Naive thymus-derived CD4-positive, alpha-beta T cell (primary cell): ENCODE data around the gene MFF. TPM values are rescaled to one million over a fixed set of nuclear protein-coding genes. Genes with fewer than 3 reads are reported as not detected.
"Not testable (repeated sequence)": the region's sequence is repeated elsewhere in the genome, so short reads cannot be mapped to it uniquely, and the experiment has no call there.

Experiments
- ATAC-seq: fragments of 150-1000 bp; cut with Tn5 transposase; 2 replicates; pipeline ENCODE4 v1.10.0; 2021; ENCODE audit warnings: mild to moderate bottlenecking, moderate library complexity
- CTCF ChIA-PET: fragments of 350-600 bp; sonication (Branson Sonifier 250); formaldehyde crosslinking; loops from one replicate; lab custom pipeline; 2021; ENCODE audit warnings: antibody characterized with exemption; lab: Charles Lee
- POLR2A ChIA-PET: fragments of 350-600 bp; sonication (Branson Sonifier 250); formaldehyde crosslinking; loops from one replicate; lab custom pipeline; 2021; ENCODE audit warnings: antibody characterized with exemption, inconsistent platforms; lab: Charles Lee
- DNase-seq, 9 donors: peaks; one replicate each; pipeline versions ENCODE4 v3.0.0 to v3.0.0-alpha.2; 2020 to 2022; ENCODE audit warnings: mixed read lengths in 1 of 9
- H3K27ac ChIP-seq: one replicate; pipeline ENCODE4 v1.7.0; 2013; ENCODE audit warnings: mild to moderate bottlenecking, low read depth, low read length, moderate library complexity
- H3K27me3 ChIP-seq, 2 donors: one replicate each; pipeline ENCODE4 v1.7.0; 2013; ENCODE audit warnings: low read length in 2 of 2, mild to moderate bottlenecking in 2 of 2, moderate library complexity in 2 of 2; ENCODE audit not compliant: control insufficient read depth in 2 of 2, insufficient read depth in 2 of 2
- H3K36me3 ChIP-seq, 3 experiments: 1 replicate in 2 of 3; 2 replicates in 1 of 3; pipeline ENCODE4 v1.7.0; 2013; ENCODE audit warnings: low read length in 3 of 3, mild to moderate bottlenecking in 3 of 3, moderate library complexity in 1 of 3; ENCODE audit not compliant: insufficient read depth in 3 of 3, control insufficient read depth in 2 of 3
- H3K4me1 ChIP-seq, 2 donors: one replicate each; pipeline ENCODE4 v1.7.0; 2013; ENCODE audit warnings: low read length in 2 of 2, mild to moderate bottlenecking in 2 of 2, moderate library complexity in 1 of 2; ENCODE audit not compliant: control insufficient read depth in 2 of 2, insufficient read depth in 2 of 2
- H3K4me3 ChIP-seq: 2 replicates; pipeline ENCODE4 v1.7.0; 2013; ENCODE audit warnings: mild to moderate bottlenecking, low read length
- H3K9me3 ChIP-seq, 3 experiments: 1 replicate in 2 of 3; 2 replicates in 1 of 3; pipeline ENCODE4 v1.7.0; 2013; ENCODE audit warnings: low read length in 3 of 3; ENCODE audit not compliant: control insufficient read depth in 2 of 3
- H3K27ac Mint-ChIP-seq, 9 donors: one replicate each; pipeline ENCODE4 v1.8.0; 2020 to 2022; ENCODE audit warnings: mixed read lengths in 9 of 9, mild to moderate bottlenecking in 8 of 9, moderate library complexity in 5 of 9, inconsistent platforms in 2 of 9
- H3K27me3 Mint-ChIP-seq, 5 donors: one replicate each; pipeline ENCODE4 v1.8.0; 2021 to 2022; ENCODE audit warnings: mixed read lengths in 5 of 5, mild to moderate bottlenecking in 1 of 5
- H3K36me3 Mint-ChIP-seq, 5 donors: one replicate each; pipeline ENCODE4 v1.8.0; 2020 to 2022; ENCODE audit warnings: mixed read lengths in 5 of 5, mild to moderate bottlenecking in 3 of 5, inconsistent platforms in 1 of 5
- H3K4me1 Mint-ChIP-seq, 7 donors: one replicate each; pipeline ENCODE4 v1.8.0; 2020 to 2022; ENCODE audit warnings: mixed read lengths in 7 of 7, mild to moderate bottlenecking in 3 of 7, inconsistent platforms in 1 of 7
- H3K4me3 Mint-ChIP-seq, 10 donors: one replicate each; pipeline ENCODE4 v1.8.0; 2020 to 2022; ENCODE audit warnings: mild to moderate bottlenecking in 10 of 10, mixed read lengths in 10 of 10, moderate library complexity in 6 of 10, inconsistent platforms in 2 of 10
- H3K9me3 Mint-ChIP-seq, 11 donors: one replicate each; pipeline ENCODE4 v1.8.0; 2020 to 2022; ENCODE audit warnings: mixed read lengths in 11 of 11, mild to moderate bottlenecking in 4 of 11, inconsistent platforms in 1 of 11, moderate library complexity in 1 of 11
- intact Hi-C, 2 donors: fragments of 100-400 bp; cut with micrococcal nuclease; formaldehyde crosslinking; loops; one replicate each; pipeline ENCODE4 v1.15.1; 2023
- polyA plus RNA-seq, 2 donors: library from polyadenylated mRNA; unstranded; fragments of 300-500 nt; fragmentation: Illumina TruSeq; gene quantifications; one replicate each; pipeline ENCODE4 v1.2.3, GENCODE V29; 2021
- total RNA-seq, 6 experiments: library from RNA in 5 of 6; stranded (reverse) in 5 of 6; gene quantifications; 1 replicate in 5 of 6; 2 replicates in 1 of 6; pipeline ENCODE4 v1.2.3 and lab custom pipeline; 2021 to 2026

MFF gene
- total and polyA plus RNA-seq, 7 experiments from 2014 or later, result 51.7 to 153 (median 63.1) TPM

GRCh38 chr2:227360351-227360750 is 35.3 kb downstream of the MFF start:
- no peaks in the 10 kb centered on the region for H3K9me3 Mint-ChIP-seq
- H3K9me3 ChIP-seq, result no peaks in the 10 kb centered on the region
- H3K4me1 Mint-ChIP-seq, result peaks cover 0 to 8% (median 0%) of the 10 kb centered on the region in 7 donors
- peaks cover 0 to 27% (median 5%) of the 10 kb centered on the region in 5 donors for H3K36me3 Mint-ChIP-seq
- no peak for ATAC-seq
- H3K36me3 ChIP-seq, result peaks cover 0 to 30% (median 5%) of the 10 kb centered on the region in 3 experiments
- H3K27me3 Mint-ChIP-seq, result no peaks in the 10 kb centered on the region
- ChIA-PET POLR2A (no interaction called here), CTCF (no interaction called here)
- intact Hi-C loops, result loop anchor here in 1 of 2 donors (5.0 kb wide), 1 partner anchor 102 kb away; no protein-coding TSS in a partner anchor
- no peak for DNase-seq
- H3K4me1 ChIP-seq, result no peaks in the 10 kb centered on the region
- H3K4me3 Mint-ChIP-seq, result no peak overlapping the region
- H3K27ac ChIP-seq, result no peak overlapping the region
- no peaks in the 10 kb centered on the region for H3K27me3 ChIP-seq
- no peak overlapping the region for H3K4me3 ChIP-seq
- no peak overlapping the region for H3K27ac Mint-ChIP-seq

- intact Hi-C loops, result loop anchor here in 1 of 2 donors (5.0 kb wide), 1 partner anchor 99 kb away; no protein-coding TSS in a partner anchor
- Histone ChIP-seq H3K27ac (no peak overlapping the region), H3K4me1 (no peaks in the 10 kb centered on the region), H3K27me3 (no peaks in the 10 kb centered on the region), H3K9me3 (no peaks in the 10 kb centered on the region), H3K36me3 (peaks cover 0 to 5% (median 0%) of the 10 kb centered on the region in 3 experiments), H3K4me3 (no peak overlapping the region)
- DNase-seq (peak in 6 of 9 donors; percentile 3 to 32 (median 15)), ATAC-seq (no peak)
- no peak overlapping the region for H3K27ac Mint-ChIP-seq
- POLR2A ChIA-PET, result no interaction called here
- H3K27me3 Mint-ChIP-seq, result no peaks in the 10 kb centered on the region
- H3K36me3 Mint-ChIP-seq, result peaks cover 0 to 9% (median 0%) of the 10 kb centered on the region in 5 donors
- no peaks in the 10 kb centered on the region for H3K9me3 Mint-ChIP-seq
- no peak overlapping the region for H3K4me3 Mint-ChIP-seq
- CTCF ChIA-PET, result no interaction called here
- H3K4me1 Mint-ChIP-seq, result peaks cover 0 to 8% (median 0%) of the 10 kb centered on the region in 7 donors
These were observed 38.7 kb downstream of the MFF start for GRCh38 chr2:227363756-227364155.

- H3K9me3 ChIP-seq, POLR2A ChIA-PET, H3K4me1 ChIP-seq, H3K27ac ChIP-seq, H3K4me1 Mint-ChIP-seq, H3K4me3 Mint-ChIP-seq, H3K9me3 Mint-ChIP-seq, ATAC-seq, H3K27ac Mint-ChIP-seq, H3K36me3 Mint-ChIP-seq, H3K27me3 Mint-ChIP-seq, CTCF ChIA-PET, H3K4me3 ChIP-seq, DNase-seq, H3K36me3 ChIP-seq, H3K27me3 ChIP-seq: not testable (repeated sequence)
- intact Hi-C loops, result loop anchor here in 1 of 2 donors (5.0 kb wide), 1 partner anchor 98 kb away; no protein-coding TSS in a partner anchor
These were observed 39.7 kb downstream of the MFF start for GRCh38 chr2:227364585-227365263.

- H3K27me3 Mint-ChIP-seq, result no peaks in the 10 kb centered on the region
- ChIA-PET CTCF (no interaction called here), POLR2A (no interaction called here)
- no peaks in the 10 kb centered on the region for H3K4me1 ChIP-seq
- H3K4me1 Mint-ChIP-seq, result peaks cover 0 to 8% (median 0%) of the 10 kb centered on the region in 7 donors
- intact Hi-C loops, result no loop called here
- no peaks in the 10 kb centered on the region for H3K36me3 ChIP-seq
- no peak for DNase-seq
- H3K27ac Mint-ChIP-seq, result no peak overlapping the region
- no peak overlapping the region for H3K4me3 Mint-ChIP-seq
- H3K4me3 ChIP-seq, result no peak overlapping the region
- H3K27me3 ChIP-seq, result no peaks in the 10 kb centered on the region
- no peak overlapping the region for H3K27ac ChIP-seq
- no peaks in the 10 kb centered on the region for H3K9me3 Mint-ChIP-seq
- H3K9me3 ChIP-seq, result no peaks in the 10 kb centered on the region
- no peak for ATAC-seq
- peaks cover 0 to 4% (median 0%) of the 10 kb centered on the region in 5 donors for H3K36me3 Mint-ChIP-seq
These were observed 40.8 kb downstream of the MFF start for GRCh38 chr2:227365833-227366232.

GRCh38 chr2:227366769-227367426 is 41.8 kb downstream of the MFF start:
- Histone ChIP-seq H3K9me3 (no peaks in the 10 kb centered on the region), H3K27me3 (no peaks in the 10 kb centered on the region), H3K27ac (no peak overlapping the region), H3K36me3 (no peaks in the 10 kb centered on the region), H3K4me3 (no peak overlapping the region), H3K4me1 (no peaks in the 10 kb centered on the region)
- H3K36me3 Mint-ChIP-seq, result no peaks in the 10 kb centered on the region
- intact Hi-C loops, result no loop called here
- ChIA-PET CTCF (interaction anchor here (0.6 kb wide), 1 partner anchor 236 kb away, joined by 4 read pairs; no protein-coding TSS in a partner anchor), POLR2A (no interaction called here)
- H3K9me3 Mint-ChIP-seq, result no peaks in the 10 kb centered on the region
- H3K4me1 Mint-ChIP-seq, result peaks cover 0 to 8% (median 0%) of the 10 kb centered on the region in 7 donors
- DNase-seq, result no peak
- H3K27me3 Mint-ChIP-seq, result peaks cover 0 to 4% (median 0%) of the 10 kb centered on the region in 5 donors
- no peak overlapping the region for H3K27ac Mint-ChIP-seq
- ATAC-seq, result no peak
- H3K4me3 Mint-ChIP-seq, result no peak overlapping the region

GRCh38 chr2:227367427-227367795 is 42.4 kb downstream of the MFF start:
- intact Hi-C loops, result no loop called here
- H3K4me3 ChIP-seq, result no peak overlapping the region
- H3K4me1 ChIP-seq, result no peaks in the 10 kb centered on the region
- Mint-ChIP-seq H3K4me1 (peaks cover 0 to 8% (median 0%) of the 10 kb centered on the region in 7 donors), H3K36me3 (no peaks in the 10 kb centered on the region), H3K4me3 (no peak overlapping the region), H3K27me3 (peaks cover 0 to 4% (median 0%) of the 10 kb centered on the region in 5 donors), H3K27ac (no peak overlapping the region), H3K9me3 (no peaks in the 10 kb centered on the region)
- ATAC-seq (no peak), DNase-seq (no peak)
- H3K27me3 ChIP-seq, result no peaks in the 10 kb centered on the region
- ChIA-PET POLR2A (no interaction called here), CTCF (interaction anchor here (0.6 kb wide), 1 partner anchor 236 kb away, joined by 4 read pairs; no protein-coding TSS in a partner anchor)
- no peaks in the 10 kb centered on the region for H3K9me3 ChIP-seq
- H3K36me3 ChIP-seq, result no peaks in the 10 kb centered on the region
- no peak overlapping the region for H3K27ac ChIP-seq
